Measurements from ENCODE around the gene WNT8A.
"Not testable (repeated sequence)": the region's sequence is repeated elsewhere in the genome, so short reads cannot be mapped to it uniquely, and the experiment has no call there.

WNT8A gene

GRCh38 chr5:138083702-138084101 lies at the start of gene WNT8A:
TSS of gene WNT8A (plus strand) at chr5:138084033. CDS start at chr5:138084128, 95 bp downstream.
- no peak for DNase-seq

GRCh38 chr5:138035605-138036537 lies 48.0 kb upstream of the WNT8A start:
- peak; percentile 89 for DNase-seq

- no peak for DNase-seq
Observed at GRCh38 chr5:138037271-138037670, 46.6 kb upstream of the WNT8A start.

- DNase-seq = peak; percentile 8
Observed at GRCh38 chr5:138037907-138038633, 45.8 kb upstream of the WNT8A start.

- no peak for DNase-seq
Observed at GRCh38 chr5:138038826-138039225, 45.0 kb upstream of the WNT8A start.

- not testable (repeated sequence) for DNase-seq
Observed at GRCh38 chr5:138045283-138045682, 38.5 kb upstream of the WNT8A start.

GRCh38 chr5:138051441-138052296 lies 32.2 kb upstream of the WNT8A start:
- DNase-seq = no peak

GRCh38 chr5:138052718-138053117 lies 31.1 kb upstream of the WNT8A start:
- not testable (repeated sequence) for DNase-seq

- DNase-seq = no peak
Observed at GRCh38 chr5:138053554-138053953, 30.3 kb upstream of the WNT8A start.

- no peak for DNase-seq
Observed at GRCh38 chr5:138054206-138054605, 29.6 kb upstream of the WNT8A start.

- DNase-seq = no peak
Observed at GRCh38 chr5:138054847-138055558, 28.8 kb upstream of the WNT8A start.

- DNase-seq = no peak
Observed at GRCh38 chr5:138064526-138064925, 19.3 kb upstream of the WNT8A start.

GRCh38 chr5:138065102-138065501 lies 18.7 kb upstream of the WNT8A start:
- peak; percentile 12 for DNase-seq

- no peak for DNase-seq
Observed at GRCh38 chr5:138067945-138068344, 15.9 kb upstream of the WNT8A start.

- peak; percentile 72 for DNase-seq
Observed at GRCh38 chr5:138068742-138069600, 14.9 kb upstream of the WNT8A start.

- DNase-seq = not testable (repeated sequence)
Observed at GRCh38 chr5:138070026-138070425, 13.8 kb upstream of the WNT8A start.

GRCh38 chr5:138077064-138077696 lies 6.7 kb upstream of the WNT8A start:
- DNase-seq = peak; percentile 52

- DNase-seq = no peak
Observed at GRCh38 chr5:138078006-138078643, 5.7 kb upstream of the WNT8A start.

GRCh38 chr5:138082033-138082432 lies 1.8 kb upstream of the WNT8A start:
- DNase-seq = no peak

- DNase-seq = no peak
Observed at GRCh38 chr5:138091685-138092084, 7.9 kb downstream of the WNT8A start.

Data from activated CD4-positive, alpha-beta T cell treated with anti-CD3 and anti-CD28 coated beads, Interleukin-2, amount 50 U/mL, for 16 hours (primary cell).